ENCODE data around the gene E4F1.

GRCh38 chr16:2273931-2274330, 50.5 kb downstream of the E4F1 start:
- TF ChIP-seq SNAI2 (CRISPR knock-in tag; IDR thresholded peaks at IDR 0.05) (no peak), CREB5 (CRISPR knock-in tag; IDR thresholded peaks at IDR 0.05; ENCODE audit: low read depth) (no peak), ZNF8 (CRISPR knock-in tag; IDR thresholded peaks at IDR 0.05) (no peak), PATZ1 (CRISPR knock-in tag; IDR thresholded peaks at IDR 0.05; ENCODE audit: borderline replicate concordance) (no peak), ARNTL (CRISPR knock-in tag; IDR thresholded peaks at IDR 0.05; ENCODE audit: borderline replicate concordance, low read depth) (no peak), TCF4 (CRISPR knock-in tag; IDR thresholded peaks at IDR 0.05; ENCODE audit: borderline replicate concordance) (no peak), ZFP3 (CRISPR knock-in tag; IDR thresholded peaks at IDR 0.05) (no peak), ZNF565 (CRISPR knock-in tag; conservative IDR thresholded peaks at IDR 0.05; ENCODE audit: low read depth) (no peak), ZFP30 (CRISPR knock-in tag; IDR thresholded peaks at IDR 0.05) (no peak), PPARA (CRISPR knock-in tag; IDR thresholded peaks at IDR 0.05; ENCODE audit: borderline replicate concordance) (no peak)
